HG02759 (cell line): ENCODE data around the gene TFDP2.
"Not testable (repeated sequence)": the region's sequence is repeated elsewhere in the genome, so short reads cannot be mapped to it uniquely, and the experiment has no call there.

Experiments
- ATAC-seq: cut with Tn5 transposase; IDR thresholded peaks from one replicate; pipeline ENCODE4 v1.9.1; 2021; ENCODE audit warnings: mild to moderate bottlenecking, moderate library complexity; ENCODE audit not compliant: unreplicated experiment

Gene TFDP2

GRCh38 chr3:141929341-141929995 is 219.9 kb downstream of the TFDP2 start:
- no peak for ATAC-seq

- ATAC-seq, result no peak
Measured at GRCh38 chr3:141928631-141929270, 220.6 kb downstream of the TFDP2 start.

DNA sequence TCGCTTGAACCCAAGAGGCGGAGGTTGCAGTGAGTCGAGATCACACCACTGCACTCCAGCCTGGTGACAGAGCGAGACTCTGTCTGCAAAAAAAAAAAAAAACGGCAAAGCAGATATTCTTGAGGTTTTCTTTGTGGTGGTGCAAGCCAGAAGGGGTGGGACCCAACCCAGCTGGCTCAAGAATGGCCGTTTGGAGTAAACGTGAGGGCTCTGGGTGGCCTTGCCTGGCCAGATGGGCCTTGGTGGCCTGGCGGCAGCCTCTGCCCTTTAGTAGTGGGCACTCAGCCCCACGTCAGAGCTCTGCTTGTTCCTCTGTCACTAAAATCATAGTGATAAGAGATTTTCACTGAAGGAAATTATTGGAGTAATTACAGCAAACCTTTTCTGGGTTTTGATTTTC is 222.4 kb downstream of the TFDP2 start:
- no peak for ATAC-seq

DNA sequence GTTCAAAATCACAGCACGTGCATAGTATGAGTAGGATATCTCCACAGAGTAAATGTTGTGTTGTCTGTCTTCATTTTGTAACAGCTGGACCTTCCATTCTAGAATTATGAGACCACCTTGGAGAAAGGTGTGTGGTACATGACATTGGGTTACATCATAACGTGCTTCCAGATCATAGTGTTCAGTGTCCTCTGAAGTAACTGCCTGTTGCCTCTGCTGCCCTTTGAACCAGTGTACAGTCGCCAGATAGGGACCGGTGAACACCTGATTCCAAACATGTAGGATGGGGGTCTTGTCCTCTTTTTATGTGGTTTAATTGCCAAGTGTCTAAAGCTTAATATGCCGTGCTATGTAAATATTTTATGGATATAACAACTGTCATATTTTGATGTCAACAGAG is 223.7 kb downstream of the TFDP2 start:
- not testable (repeated sequence) for ATAC-seq

GRCh38 chr3:141921316-141921715 is 228.0 kb downstream of the TFDP2 start:
- ATAC-seq, result no peak

GRCh38 chr3:141920701-141921100 is 228.6 kb downstream of the TFDP2 start:
- ATAC-seq, result no peak

DNA sequence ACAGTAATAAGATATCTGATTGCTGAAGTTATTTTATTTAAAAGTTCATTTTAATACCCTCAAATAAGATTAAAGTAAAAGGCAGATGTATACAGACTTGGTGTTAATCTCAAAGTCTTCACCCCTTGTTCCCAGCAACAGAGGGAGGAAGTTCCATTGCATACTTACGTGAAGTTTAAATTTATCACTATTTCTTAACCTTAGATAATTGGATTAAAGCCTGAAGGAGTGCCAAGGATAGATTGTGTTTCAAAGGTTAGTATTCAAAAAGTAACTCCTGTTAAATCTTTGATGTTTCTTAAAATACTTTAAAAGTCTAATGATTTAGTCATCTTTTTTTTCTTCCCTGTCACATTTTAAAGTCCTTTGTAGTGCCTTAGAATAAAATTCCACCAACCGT is 233.6 kb downstream of the TFDP2 start:
- ATAC-seq, result no peak

DNA sequence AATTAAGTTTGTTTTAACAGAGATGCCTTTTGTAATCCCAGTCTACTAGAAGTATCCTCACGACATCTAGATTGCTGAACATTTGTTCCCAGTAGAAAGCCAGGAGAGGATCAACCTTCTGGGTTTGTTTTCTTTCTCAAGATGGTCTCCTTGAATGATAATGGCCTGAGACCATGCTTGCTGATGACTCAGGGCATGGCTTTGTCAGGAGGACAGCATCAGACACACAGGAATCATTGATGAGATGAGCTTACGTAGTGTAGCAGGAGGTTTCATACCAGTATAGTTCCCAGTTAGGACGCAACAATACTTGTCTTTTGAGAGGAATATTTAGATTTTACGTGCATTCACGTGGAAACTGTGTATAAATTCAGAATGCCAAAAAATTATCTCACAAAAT is 234.3 kb downstream of the TFDP2 start:
- ATAC-seq, result no peak

DNA sequence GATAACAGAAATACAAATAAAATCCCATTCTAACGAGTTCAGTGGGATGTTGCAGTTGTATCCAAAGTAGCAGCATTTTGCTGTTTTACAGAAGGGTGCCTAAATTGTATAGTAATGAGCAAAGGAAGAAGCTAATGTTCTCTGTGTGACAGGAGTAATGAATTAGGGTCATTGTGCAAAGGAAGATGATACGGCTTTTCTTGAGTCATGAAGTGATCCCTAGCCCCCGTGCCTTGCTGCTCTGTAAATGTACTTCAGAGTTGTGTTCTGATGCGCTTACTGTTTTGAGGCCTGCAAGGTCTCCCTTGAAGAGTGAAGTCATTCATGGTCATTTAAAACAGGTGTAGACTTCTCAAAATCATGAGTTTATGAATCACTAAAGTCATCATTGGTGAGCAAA is 235.0 kb downstream of the TFDP2 start:
- no peak for ATAC-seq

GRCh38 chr3:141913150-141913811 is 236.1 kb downstream of the TFDP2 start:
- no peak for ATAC-seq

DNA sequence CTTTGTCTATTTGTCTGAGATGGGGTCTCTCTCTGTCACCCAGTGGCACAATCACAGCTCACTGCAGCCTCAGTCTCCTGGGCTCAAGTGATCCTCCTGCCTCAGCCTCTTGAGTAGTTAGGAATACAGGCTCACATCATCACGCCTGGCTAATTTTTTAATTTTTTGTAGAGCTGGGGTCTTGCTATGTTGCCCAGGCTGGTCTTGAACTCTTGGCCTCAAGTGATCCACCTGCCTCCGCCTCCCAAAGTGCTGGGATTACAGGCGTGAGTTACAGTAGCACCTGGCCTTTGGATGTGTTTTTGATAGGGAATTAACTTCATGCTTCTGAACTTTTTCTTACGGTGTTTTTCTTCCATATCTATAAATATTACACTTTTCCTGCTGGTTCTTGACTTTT is 239.4 kb downstream of the TFDP2 start:
- not testable (repeated sequence) for ATAC-seq

DNA sequence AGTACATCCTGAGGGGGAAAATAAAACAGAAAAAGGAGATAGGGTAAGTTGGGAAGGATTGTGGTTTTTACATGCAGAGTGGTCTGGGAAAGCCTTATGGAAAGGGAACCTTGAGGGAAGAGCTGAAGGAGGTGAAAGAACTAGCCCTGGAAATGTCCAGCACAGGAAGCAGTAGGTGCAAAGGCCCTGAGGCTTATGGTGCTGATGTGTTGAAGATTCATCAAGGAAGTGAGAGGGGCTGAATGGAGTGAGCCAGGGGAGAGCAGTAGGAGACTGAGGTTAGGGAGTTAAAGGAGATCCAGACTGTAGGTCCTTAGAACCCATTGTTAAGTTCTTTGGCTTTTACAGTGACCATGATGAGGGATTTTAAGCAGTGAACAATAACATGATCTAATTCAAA is 239.9 kb downstream of the TFDP2 start:
- no peak for ATAC-seq

- no peak for ATAC-seq
Measured at GRCh38 chr3:141905129-141905528, 244.2 kb downstream of the TFDP2 start.

- ATAC-seq, result no peak
Measured at GRCh38 chr3:141904203-141904602, 245.1 kb downstream of the TFDP2 start.

DNA sequence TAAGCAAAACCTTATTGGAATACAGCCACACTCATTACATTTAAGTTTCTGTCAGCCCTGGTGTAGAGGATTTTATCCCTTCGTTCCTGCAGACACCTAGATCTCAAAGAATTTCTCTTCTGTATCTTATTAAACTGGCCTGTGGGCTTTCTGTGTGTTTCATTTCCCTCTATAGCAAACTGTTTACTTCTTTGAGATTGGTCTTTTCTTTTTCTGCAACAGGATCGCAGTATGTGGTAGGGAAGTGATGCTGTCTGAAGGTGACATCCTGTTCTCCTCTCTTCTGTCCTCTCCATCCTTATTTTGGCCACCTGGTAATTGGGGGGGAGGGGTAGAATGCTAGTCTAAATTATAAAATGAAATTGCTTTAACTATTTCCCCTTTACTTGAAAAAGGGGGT is 247.4 kb downstream of the TFDP2 start:
- no peak for ATAC-seq

- ATAC-seq, result no peak
Measured at GRCh38 chr3:141900343-141900742, 249.0 kb downstream of the TFDP2 start.

DNA sequence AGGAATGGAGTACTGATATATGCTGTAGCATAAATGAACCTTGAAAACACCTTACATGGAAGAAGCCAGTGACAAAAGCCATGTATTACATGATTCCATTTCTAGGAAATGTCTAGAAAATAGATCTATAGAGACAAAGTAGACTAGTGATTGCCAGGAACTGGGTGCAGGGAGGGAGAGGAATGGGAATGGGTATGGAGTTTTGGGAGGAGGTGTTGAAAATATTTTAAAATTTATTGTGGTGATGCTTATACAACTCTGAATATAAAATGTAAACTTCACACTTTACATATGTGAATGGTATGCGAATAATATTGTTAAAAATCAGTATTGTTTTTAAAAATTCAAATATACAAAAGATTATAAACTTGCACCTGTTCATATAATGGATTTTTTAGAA is 250.4 kb downstream of the TFDP2 start:
- ATAC-seq, result no peak

- no peak for ATAC-seq
Measured at GRCh38 chr3:141895731-141896130, 253.6 kb downstream of the TFDP2 start.

DNA sequence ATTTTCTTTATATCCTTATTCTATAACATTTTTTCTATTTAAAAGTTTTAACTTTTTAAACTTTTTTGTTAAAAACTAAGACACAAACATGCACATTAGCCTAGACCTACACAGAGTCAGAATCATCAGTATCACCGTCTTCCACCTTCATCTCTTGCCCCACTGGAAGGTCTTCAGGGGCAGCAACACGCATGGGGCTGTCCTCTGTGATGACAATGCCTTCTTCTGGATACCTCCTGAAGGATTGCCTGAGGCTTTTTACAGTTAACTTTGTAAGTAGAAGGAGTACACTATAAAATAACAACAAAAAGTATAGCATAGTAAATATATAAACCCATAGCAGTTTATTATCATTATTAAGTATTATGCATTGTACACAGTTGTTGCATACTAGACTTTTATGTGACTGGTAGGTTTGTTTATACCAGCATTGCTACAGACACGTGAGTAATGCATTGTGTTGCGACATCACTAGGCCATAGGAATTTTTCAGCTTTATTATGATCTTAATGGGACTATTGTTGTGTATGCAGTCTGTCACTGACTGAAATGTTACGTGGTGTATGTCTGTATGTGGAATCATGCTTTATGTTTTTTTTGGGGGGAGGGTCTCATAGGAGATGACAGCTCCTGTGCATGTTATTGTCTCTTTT is 254.7 kb downstream of the TFDP2 start:
- no peak for ATAC-seq
